ENCODE results near the gene MINDY2.

GRCh38 chr15:58762285-58762684 is 8.8 kb upstream of the MINDY2 start:
- TF ChIP-seq, protein P1, sequence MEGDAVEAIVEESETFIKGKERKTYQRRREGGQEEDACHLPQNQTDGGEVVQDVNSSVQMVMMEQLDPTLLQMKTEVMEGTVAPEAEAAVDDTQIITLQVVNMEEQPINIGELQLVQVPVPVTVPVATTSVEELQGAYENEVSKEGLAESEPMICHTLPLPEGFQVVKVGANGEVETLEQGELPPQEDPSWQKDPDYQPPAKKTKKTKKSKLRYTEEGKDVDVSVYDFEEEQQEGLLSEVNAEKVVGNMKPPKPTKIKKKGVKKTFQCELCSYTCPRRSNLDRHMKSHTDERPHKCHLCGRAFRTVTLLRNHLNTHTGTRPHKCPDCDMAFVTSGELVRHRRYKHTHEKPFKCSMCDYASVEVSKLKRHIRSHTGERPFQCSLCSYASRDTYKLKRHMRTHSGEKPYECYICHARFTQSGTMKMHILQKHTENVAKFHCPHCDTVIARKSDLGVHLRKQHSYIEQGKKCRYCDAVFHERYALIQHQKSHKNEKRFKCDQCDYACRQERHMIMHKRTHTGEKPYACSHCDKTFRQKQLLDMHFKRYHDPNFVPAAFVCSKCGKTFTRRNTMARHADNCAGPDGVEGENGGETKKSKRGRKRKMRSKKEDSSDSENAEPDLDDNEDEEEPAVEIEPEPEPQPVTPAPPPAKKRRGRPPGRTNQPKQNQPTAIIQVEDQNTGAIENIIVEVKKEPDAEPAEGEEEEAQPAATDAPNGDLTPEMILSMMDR (IDR thresholded peaks at IDR 0.05; ENCODE audit: low read depth, low read length): no peak
- no peak for TF ChIP-seq EZH2phosphoT487 (IDR thresholded peaks at IDR 0.05; ENCODE audit: low read depth)

All from OCI-LY3 (cell line).